ENCODE measurements around the gene HOXB3.

Gene HOXB3

DNA sequence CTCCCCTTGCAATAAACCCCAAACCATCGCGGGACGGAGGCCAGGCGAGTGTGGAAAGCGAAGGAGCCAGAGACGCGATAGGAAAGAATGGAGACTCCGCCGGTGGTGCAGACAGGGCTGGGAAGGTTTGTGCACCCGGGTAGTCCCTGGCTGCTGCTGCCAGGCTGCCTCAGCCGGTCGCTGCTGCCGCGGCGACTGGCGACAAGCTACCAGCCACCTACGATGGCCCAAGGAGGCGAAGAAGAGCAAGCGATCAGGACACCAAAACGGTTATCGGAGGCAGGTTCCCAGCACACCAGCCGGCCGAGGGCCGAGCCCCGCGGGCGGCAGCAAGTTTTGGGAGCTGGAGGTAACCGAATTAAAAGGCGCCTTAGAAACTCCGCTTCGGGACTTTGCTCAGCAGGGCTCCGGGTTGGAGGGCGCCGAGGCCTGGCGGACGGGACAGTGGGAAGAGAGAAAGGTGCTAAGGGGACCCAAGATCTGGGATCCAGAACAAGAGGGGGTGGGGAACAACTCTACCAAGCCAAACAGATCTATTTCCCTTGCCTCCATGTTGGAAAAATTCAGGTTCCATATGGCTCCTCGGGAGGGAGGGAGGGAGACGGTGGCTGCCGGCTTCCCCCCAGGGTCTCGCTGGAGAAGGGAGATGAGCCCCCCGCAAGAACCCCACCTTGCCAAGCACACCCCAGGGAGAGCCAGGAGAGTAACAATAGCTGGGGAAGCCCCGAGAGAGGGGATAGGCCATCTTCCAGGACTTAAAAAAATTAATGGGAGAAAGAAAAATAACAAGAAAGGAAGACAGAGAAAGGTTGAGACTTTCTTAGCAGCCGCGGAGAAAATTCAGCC is 35.4 kb downstream of the HOXB3 start:
- no peak for DNase-seq (ENCODE audit: low read depth, low spot score)
- POLR2A ChIA-PET: interaction anchor here (0.6 to 3.1 kb wide), 11 partner anchors 9 to 174 kb away, joined by 3 to 17 read pairs (median 5); partner anchors contain the start of genes HOXB3 and HOXB5

DNA sequence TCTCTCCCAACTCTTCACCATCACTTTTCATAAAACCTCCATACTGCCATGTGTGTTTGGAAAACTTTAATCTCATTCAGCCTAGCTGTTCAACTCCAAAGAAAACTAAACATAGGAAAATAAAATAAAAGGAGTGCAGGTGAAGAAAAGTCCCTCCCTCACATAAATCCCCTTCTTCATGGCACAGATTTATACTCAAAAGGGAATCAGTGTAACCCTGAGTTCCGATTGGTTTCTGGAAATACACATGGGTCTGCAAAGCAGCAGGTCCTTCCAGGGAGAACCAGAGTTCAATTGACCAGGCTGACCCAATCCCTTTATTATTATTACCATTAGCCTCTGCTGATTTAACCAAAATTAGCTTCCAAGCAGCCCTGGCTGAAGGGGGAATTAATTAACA is 36.2 kb downstream of the HOXB3 start:
- no peak for DNase-seq (ENCODE audit: low read depth, low spot score)
- POLR2A ChIA-PET: interaction anchor here (0.9 kb wide), 1 partner anchor 12 kb away, joined by 4 read pairs; no protein-coding TSS in a partner anchor
- TF ChIP-seq, protein P1, sequence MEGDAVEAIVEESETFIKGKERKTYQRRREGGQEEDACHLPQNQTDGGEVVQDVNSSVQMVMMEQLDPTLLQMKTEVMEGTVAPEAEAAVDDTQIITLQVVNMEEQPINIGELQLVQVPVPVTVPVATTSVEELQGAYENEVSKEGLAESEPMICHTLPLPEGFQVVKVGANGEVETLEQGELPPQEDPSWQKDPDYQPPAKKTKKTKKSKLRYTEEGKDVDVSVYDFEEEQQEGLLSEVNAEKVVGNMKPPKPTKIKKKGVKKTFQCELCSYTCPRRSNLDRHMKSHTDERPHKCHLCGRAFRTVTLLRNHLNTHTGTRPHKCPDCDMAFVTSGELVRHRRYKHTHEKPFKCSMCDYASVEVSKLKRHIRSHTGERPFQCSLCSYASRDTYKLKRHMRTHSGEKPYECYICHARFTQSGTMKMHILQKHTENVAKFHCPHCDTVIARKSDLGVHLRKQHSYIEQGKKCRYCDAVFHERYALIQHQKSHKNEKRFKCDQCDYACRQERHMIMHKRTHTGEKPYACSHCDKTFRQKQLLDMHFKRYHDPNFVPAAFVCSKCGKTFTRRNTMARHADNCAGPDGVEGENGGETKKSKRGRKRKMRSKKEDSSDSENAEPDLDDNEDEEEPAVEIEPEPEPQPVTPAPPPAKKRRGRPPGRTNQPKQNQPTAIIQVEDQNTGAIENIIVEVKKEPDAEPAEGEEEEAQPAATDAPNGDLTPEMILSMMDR (IDR thresholded peaks at IDR 0.05; ENCODE audit: insufficient read depth, low read length, missing control alignments): no peak
- CTCF ChIA-PET: interaction anchor here (1.8 kb wide), 1 partner anchor 40 kb away, joined by 5 read pairs; the partner anchor contains the start of gene HOXB5
- peak overlapping the region; percentile 56 for H3K4me3 ChIP-seq (ENCODE audit: low read depth, low read length)

More for the DNA sequence above, 35.4 kb downstream of the HOXB3 start:
- H3K4me3 ChIP-seq (ENCODE audit: low read depth, low read length): peak overlapping the region; percentile 56
- CTCF ChIA-PET: interaction anchor here (0.9 to 3.6 kb wide), 4 partner anchors 13 to 64 kb away, joined by 3 to 22 read pairs (median 4); partner anchors contain the start of gene HOXB5
- TF ChIP-seq, protein P1 (IDR thresholded peaks at IDR 0.05; ENCODE audit: insufficient read depth, low read length, missing control alignments): no peak

DNA sequence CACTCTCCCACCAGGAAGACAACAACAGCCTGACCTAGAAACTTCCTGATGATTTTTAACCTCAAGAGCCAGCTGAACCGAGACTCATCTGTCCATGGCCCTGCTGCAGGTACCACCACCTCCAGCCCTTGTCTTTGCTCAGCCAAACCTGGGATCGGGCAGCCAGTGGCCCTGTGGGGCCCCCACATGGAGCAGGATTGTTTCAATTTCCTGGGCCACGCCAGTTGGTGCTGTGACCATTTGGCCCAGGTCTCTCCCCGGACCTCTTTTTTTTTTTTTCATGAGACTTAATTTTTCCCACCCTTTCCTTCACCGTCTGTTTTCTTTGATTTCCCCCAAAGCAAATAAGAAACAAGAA is 36.9 kb downstream of the HOXB3 start:
- TF ChIP-seq, protein P1 (IDR thresholded peaks at IDR 0.05; ENCODE audit: insufficient read depth, low read length, missing control alignments): no peak
- DNase-seq (ENCODE audit: low read depth, low spot score): no peak
- CTCF ChIA-PET: interaction anchor here (1.5 to 1.8 kb wide), 2 partner anchors 9 to 36 kb away, joined by 4 to 5 read pairs; no protein-coding TSS in a partner anchor
- peak overlapping the region; percentile 37 for H3K4me3 ChIP-seq (ENCODE audit: low read depth, low read length)
- POLR2A ChIA-PET: interaction anchor here (0.9 kb wide), 1 partner anchor 12 kb away, joined by 4 read pairs; no protein-coding TSS in a partner anchor

DNA sequence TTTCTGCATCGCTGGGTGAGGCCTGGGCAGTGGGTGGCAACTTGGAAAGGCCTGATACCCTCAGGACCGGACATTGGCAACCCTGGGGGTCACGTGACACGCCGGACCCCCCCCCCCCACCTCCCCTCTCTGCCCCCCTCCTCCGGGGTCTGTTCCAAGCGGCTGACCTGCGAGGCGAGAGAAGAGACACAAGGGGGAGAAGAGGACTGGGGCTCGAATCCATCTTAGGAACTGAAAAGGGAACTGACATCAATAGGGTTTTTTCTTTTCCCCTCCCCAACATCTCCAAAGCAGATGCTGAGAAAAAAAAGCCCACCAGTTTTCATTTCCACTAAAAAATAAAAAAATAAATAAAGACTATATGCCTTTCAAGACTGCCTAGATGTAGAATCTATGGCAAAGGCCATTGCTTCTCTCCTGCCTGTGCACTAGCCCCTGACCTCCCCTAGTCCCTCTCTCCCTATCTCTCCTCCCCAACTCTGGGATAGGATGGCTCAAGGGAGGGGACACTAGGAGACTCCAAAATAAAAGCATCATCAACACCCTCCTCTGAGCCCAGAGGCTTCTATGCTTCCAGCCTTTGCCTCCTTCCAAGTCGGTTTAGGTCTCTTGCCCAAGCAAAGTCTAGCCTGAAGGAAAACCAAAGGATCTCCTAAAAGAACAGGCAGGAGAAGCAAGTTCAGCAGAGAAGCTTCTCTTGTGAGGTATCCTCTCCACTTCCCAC is 37.4 kb downstream of the HOXB3 start:
- DNase-seq (ENCODE audit: low read depth, low spot score): no peak
- ChIA-PET POLR2A (interaction anchor here (0.7 to 1.0 kb wide), 2 partner anchors 45 to 69 kb away, joined by 3 read pairs; no protein-coding TSS in a partner anchor), CTCF (interaction anchor here (0.7 to 2.1 kb wide), 6 partner anchors 8 to 201 kb away, joined by 3 to 6 read pairs (median 4); partner anchors contain the start of gene HOXB5)
- TF ChIP-seq, protein P1 (IDR thresholded peaks at IDR 0.05; ENCODE audit: insufficient read depth, low read length, missing control alignments): no peak
- peak overlapping the region; percentile 37 for H3K4me3 ChIP-seq (ENCODE audit: low read depth, low read length)

DNA sequence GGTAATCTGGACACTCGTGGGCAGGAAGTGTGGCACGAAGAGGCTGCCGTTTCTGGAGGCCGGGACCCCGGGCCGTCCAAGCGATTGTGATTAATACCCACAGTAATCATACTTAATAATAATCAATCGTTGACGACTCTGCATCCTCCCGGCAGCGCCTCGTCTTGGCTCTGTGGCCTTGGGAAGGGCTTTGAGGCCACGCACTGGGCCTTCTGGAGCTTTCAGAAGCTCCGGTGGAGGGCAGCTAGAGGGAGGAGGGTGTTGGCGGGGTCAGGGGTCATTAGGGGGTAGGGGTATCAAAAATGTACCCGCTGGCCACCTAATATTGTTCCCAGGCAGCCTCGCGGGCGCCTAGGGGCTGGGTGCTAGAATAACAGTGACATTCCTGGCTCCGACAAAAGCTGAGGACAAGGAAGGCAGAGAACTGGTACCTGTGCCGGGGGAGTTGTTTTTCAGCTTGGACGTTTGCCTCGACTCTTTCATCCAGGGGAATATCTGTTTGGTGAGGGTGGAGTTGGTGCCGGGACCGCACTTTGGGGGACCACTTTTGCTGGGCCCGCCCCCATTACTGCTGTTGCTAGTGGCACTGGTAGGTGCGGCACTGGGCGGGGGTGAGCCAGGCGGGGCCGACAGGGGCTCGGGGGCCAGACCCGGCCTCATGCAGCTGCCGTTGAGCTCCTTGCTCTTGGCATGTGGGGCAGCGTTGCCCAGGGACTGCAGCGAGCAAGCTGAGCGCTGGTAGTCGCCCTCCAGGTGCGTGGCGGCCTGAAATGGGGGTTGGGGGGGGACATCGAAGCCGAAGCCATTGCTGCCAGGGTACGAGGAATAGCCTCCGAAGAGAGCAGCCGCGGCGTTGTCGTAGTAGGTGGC is 38.2 kb downstream of the HOXB3 start:
- TF ChIP-seq, protein P1 (IDR thresholded peaks at IDR 0.05; ENCODE audit: insufficient read depth, low read length, missing control alignments): no peak
- CTCF ChIA-PET: interaction anchor here (0.6 to 2.1 kb wide), 9 partner anchors 9 to 216 kb away, joined by 3 to 6 read pairs (median 3); partner anchors contain the start of gene HOXB5
- peak overlapping the region; percentile 27 for H3K4me3 ChIP-seq (ENCODE audit: low read depth, low read length)
- POLR2A ChIA-PET: interaction anchor here (0.7 to 1.0 kb wide), 3 partner anchors 41 to 68 kb away, joined by 3 read pairs; partner anchors contain the start of gene HOXB5
- no peak for DNase-seq (ENCODE audit: low read depth, low spot score)
